Thyroid gland (tissue), 4 donors: ENCODE data around the gene ST8SIA2.

ENCODE experiments used
- CTCF ChIP-seq, 6 experiments: fragments of 200-600 bp in 3 of 6; fragments of 450-650 bp in 3 of 6; sonication (generic) in 3 of 6; IDR thresholded peaks; one replicate each; pipeline ENCODE4 v1.5.1; 2016 to 2019; ENCODE audit warnings: antibody characterized with exemption in 6 of 6, mild to moderate bottlenecking in 2 of 6, inconsistent platforms in 1 of 6, moderate library complexity in 1 of 6
- POLR2A ChIP-seq, 2 donors: fragments of 450-650 bp; IDR thresholded peaks; one replicate each; pipeline ENCODE4 v1.6.1; 2017; ENCODE audit warnings: antibody characterized with exemption in 2 of 2, mild to moderate bottlenecking in 2 of 2, moderate library complexity in 1 of 2

GRCh38 chr15:92399271-92399950 lies 5.7 kb downstream of the ST8SIA2 start:
- no peak for TF ChIP-seq CTCF (IDR thresholded peaks at IDR 0.05)
- no peak for TF ChIP-seq POLR2A (IDR thresholded peaks at IDR 0.05)
